ENCODE results near the gene SLC22A8.
"Not testable (repeated sequence)": the region's sequence is repeated elsewhere in the genome, so short reads cannot be mapped to it uniquely, and the experiment has no call there.

Gene SLC22A8

GRCh38 chr11:62985041-62985750, 30.4 kb downstream of the SLC22A8 start:
- DNase-seq, result no peak

GRCh38 chr11:62984451-62984991, 31.1 kb downstream of the SLC22A8 start, which contains the start of gene SLC22A6:
Gene SLC22A6 (minus strand): TSS chr11:62984967. CDS start chr11:62984690, 277 bp downstream.
- no peak for DNase-seq

- DNase-seq, result no peak
Measured at GRCh38 chr11:62983536-62984199, 32.0 kb downstream of the SLC22A8 start.

- peak; percentile 12 for DNase-seq
Measured at GRCh38 chr11:62981743-62982142, 33.9 kb downstream of the SLC22A8 start.

GRCh38 chr11:62980133-62980760, 35.4 kb downstream of the SLC22A8 start:
- DNase-seq, result peak; percentile 46

- DNase-seq, result peak; percentile 20
Measured at GRCh38 chr11:62976109-62976508, 39.5 kb downstream of the SLC22A8 start.

- DNase-seq, result peak; percentile 71
Measured at GRCh38 chr11:62974848-62975522, 40.7 kb downstream of the SLC22A8 start.

GRCh38 chr11:62965574-62965973, 50.1 kb downstream of the SLC22A8 start:
- no peak for DNase-seq

- no peak for DNase-seq
Measured at GRCh38 chr11:62962391-62962790, 53.2 kb downstream of the SLC22A8 start.

GRCh38 chr11:62961017-62961570, 54.5 kb downstream of the SLC22A8 start:
- DNase-seq, result no peak

GRCh38 chr11:62959422-62959980, 56.1 kb downstream of the SLC22A8 start:
- DNase-seq, result no peak

GRCh38 chr11:62958547-62959421, 56.9 kb downstream of the SLC22A8 start:
- DNase-seq, result no peak

GRCh38 chr11:62957147-62957546, 58.5 kb downstream of the SLC22A8 start:
- DNase-seq, result no peak

- DNase-seq, result no peak
Measured at GRCh38 chr11:62954478-62954877, 61.2 kb downstream of the SLC22A8 start.

GRCh38 chr11:62953811-62954210, 61.8 kb downstream of the SLC22A8 start:
- DNase-seq, result no peak

GRCh38 chr11:62948765-62949320, 66.8 kb downstream of the SLC22A8 start:
- DNase-seq, result no peak

- not testable (repeated sequence) for DNase-seq
Measured at GRCh38 chr11:62945538-62945937, 70.1 kb downstream of the SLC22A8 start.

Measured in hematopoietic multipotent progenitor cell treated with erythropoietin and hydrocortisone succinate and interleukin-3 and kit ligand, for 4 days (in vitro differentiated cells).